HG03139 (cell line): ENCODE data around the gene SDHC.
"Not testable (repeated sequence)": the region's sequence is repeated elsewhere in the genome, so short reads cannot be mapped to it uniquely, and the experiment has no call there.

ENCODE experiments used
- ATAC-seq: cut with Tn5 transposase; IDR thresholded peaks from one replicate; pipeline ENCODE4 v1.9.1; 2021; ENCODE audit not compliant: unreplicated experiment

The SDHC gene

GRCh38 chr1:161381707-161382106 is 67.5 kb downstream of the SDHC start:
- no peak for ATAC-seq

- no peak for ATAC-seq
Measured at GRCh38 chr1:161382214-161383019, 68.2 kb downstream of the SDHC start.

GRCh38 chr1:161388639-161389038 is 74.5 kb downstream of the SDHC start:
- ATAC-seq, result no peak

- ATAC-seq, result not testable (repeated sequence)
Measured at GRCh38 chr1:161389158-161389557, 75.0 kb downstream of the SDHC start.

GRCh38 chr1:161389691-161390558 is 75.7 kb downstream of the SDHC start:
- ATAC-seq, result peak; percentile 78

GRCh38 chr1:161390559-161390858 is 76.3 kb downstream of the SDHC start:
- no peak for ATAC-seq

- not testable (repeated sequence) for ATAC-seq
Measured at GRCh38 chr1:161391136-161391535, 77.0 kb downstream of the SDHC start.

GRCh38 chr1:161391611-161392010 is 77.4 kb downstream of the SDHC start:
- no peak for ATAC-seq

GRCh38 chr1:161393151-161393550 is 79.0 kb downstream of the SDHC start:
- ATAC-seq, result no peak

- not testable (repeated sequence) for ATAC-seq
Measured at GRCh38 chr1:161397038-161397437, 82.9 kb downstream of the SDHC start.

GRCh38 chr1:161398900-161399256 is 84.7 kb downstream of the SDHC start:
- no peak for ATAC-seq

- ATAC-seq, result peak; percentile 61
Measured at GRCh38 chr1:161399257-161399998, 85.2 kb downstream of the SDHC start.

- no peak for ATAC-seq
Measured at GRCh38 chr1:161402446-161402845, 88.3 kb downstream of the SDHC start.

- no peak for ATAC-seq
Measured at GRCh38 chr1:161404051-161404597, 89.9 kb downstream of the SDHC start.

GRCh38 chr1:161406551-161406950 is 92.4 kb downstream of the SDHC start:
- not testable (repeated sequence) for ATAC-seq

- ATAC-seq, result no peak
Measured at GRCh38 chr1:161407451-161407985, 93.3 kb downstream of the SDHC start.

GRCh38 chr1:161408429-161409052 is 94.4 kb downstream of the SDHC start:
- ATAC-seq, result no peak

GRCh38 chr1:161409848-161410635 is 95.9 kb downstream of the SDHC start:
- ATAC-seq, result not testable (repeated sequence)

- ATAC-seq, result not testable (repeated sequence)
Measured at GRCh38 chr1:161410636-161410970, 96.4 kb downstream of the SDHC start.
